ENCODE results near the gene ARG2. TPM values are rescaled to one million over a fixed set of nuclear protein-coding genes. Genes with fewer than 3 reads are reported as not detected.

Gene ARG2
- total RNA-seq, 1 experiment from 2014 or later: 17.6 TPM

DNA sequence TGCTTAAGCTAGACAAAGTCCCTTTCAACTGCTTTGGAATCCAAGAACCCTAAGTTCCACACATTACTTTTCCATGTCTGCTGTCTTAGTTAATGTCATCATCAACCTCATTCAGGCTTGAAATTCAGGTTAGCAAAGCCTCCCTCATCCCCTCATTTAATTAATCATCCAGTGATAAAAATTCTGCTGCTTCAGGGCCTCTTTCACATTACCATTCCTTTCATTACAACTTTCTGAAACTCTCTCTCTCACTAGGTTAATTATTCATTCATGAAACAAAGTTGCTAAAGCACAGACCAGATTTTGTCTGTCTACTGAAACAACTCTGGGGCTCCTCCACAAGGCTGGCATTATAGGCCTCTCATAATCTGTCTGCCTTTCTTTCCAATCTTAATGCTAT is 64.1 kb downstream of the ARG2 start:
- H3K27ac Mint-ChIP-seq (ENCODE audit: low read depth, unreplicated experiment): peak overlapping the region; percentile 4
- H3K9me3 Mint-ChIP-seq (ENCODE audit: unreplicated experiment): no peaks in the 10 kb centered on the region
- no peaks in the 10 kb centered on the region for H3K27me3 Mint-ChIP-seq (ENCODE audit: insufficient read depth, unreplicated experiment)
- H3K36me3 Mint-ChIP-seq (ENCODE audit: insufficient read depth, unreplicated experiment): peaks cover 72% of the 10 kb centered on the region
- H3K4me3 Mint-ChIP-seq (ENCODE audit: unreplicated experiment): no peak overlapping the region
- DNase-seq (ENCODE audit: unreplicated experiment): no peak
- ChIA-PET CTCF (interaction anchor here (0.5 to 1.8 kb wide), 3 partner anchors 8 to 93 kb away, joined by 3 to 4 read pairs (median 3); no protein-coding TSS in a partner anchor), POLR2A (interaction anchor here (3.7 kb wide), 1 partner anchor 10 kb away, joined by 22 read pairs; the partner anchor contains the start of gene RDH11)
- TF ChIP-seq, protein P1, sequence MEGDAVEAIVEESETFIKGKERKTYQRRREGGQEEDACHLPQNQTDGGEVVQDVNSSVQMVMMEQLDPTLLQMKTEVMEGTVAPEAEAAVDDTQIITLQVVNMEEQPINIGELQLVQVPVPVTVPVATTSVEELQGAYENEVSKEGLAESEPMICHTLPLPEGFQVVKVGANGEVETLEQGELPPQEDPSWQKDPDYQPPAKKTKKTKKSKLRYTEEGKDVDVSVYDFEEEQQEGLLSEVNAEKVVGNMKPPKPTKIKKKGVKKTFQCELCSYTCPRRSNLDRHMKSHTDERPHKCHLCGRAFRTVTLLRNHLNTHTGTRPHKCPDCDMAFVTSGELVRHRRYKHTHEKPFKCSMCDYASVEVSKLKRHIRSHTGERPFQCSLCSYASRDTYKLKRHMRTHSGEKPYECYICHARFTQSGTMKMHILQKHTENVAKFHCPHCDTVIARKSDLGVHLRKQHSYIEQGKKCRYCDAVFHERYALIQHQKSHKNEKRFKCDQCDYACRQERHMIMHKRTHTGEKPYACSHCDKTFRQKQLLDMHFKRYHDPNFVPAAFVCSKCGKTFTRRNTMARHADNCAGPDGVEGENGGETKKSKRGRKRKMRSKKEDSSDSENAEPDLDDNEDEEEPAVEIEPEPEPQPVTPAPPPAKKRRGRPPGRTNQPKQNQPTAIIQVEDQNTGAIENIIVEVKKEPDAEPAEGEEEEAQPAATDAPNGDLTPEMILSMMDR (IDR thresholded peaks at IDR 0.05; ENCODE audit: unreplicated experiment): no peak
- no TSS peak for BruUV-seq (replicated peaks)
- intact Hi-C loops (cut with micrococcal nuclease): no loop called here
- H3K4me1 Mint-ChIP-seq (ENCODE audit: insufficient read depth, unreplicated experiment): peaks cover 12% of the 10 kb centered on the region

DNA sequence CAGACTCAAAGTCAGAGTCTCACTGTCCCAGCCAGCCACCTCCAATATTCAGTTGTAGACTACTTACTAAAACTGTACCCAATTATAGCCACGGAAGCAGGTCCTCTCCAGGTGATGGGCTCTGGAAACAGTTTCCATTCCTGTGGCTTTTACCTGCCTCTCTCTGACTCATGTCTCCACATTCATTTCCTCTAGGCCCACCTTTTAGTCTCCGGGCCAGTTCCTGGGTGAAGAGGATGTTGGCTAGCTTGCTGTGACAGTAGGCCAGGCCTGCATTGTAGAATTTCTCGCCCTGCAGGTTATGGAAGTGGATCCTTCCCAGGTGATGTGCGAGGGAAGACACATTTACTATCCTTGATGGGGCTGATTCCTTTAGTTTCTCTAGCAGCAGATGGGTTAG is 70.3 kb downstream of the ARG2 start:
- no peak overlapping the region for H3K4me3 Mint-ChIP-seq (ENCODE audit: unreplicated experiment)
- intact Hi-C loops (cut with micrococcal nuclease): no loop called here

DNA sequence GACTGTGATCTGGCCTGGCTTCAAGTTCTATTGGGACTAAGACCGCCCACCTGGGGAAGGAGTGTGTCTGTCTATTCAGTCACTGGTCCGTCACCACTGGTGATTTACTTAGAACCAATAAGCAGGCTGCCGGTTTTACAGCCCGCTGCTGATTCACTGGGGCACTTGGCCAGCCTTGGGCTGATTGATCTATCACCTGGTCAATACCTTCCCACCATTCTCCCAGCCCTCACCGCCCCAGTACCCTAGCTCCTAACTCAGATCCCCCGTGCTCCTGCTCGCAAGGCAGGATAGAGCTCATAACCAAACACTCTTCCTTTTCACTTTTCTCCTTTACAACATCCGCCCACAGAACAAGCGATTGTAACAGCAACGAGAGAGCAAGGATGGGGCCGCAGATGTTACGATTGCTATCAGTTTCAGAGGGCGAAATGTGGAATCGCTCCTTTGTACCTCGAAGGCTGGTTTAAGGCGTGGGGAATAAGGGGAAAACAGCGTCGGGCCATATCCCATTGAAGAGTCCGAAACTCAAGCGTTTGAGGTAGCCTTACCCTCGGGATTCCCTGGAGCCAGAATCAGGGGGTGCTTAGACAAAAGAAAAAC is 75.2 kb downstream of the ARG2 start:
- ChIA-PET CTCF (interaction anchor here (0.6 to 5.8 kb wide), 8 partner anchors 9 to 684 kb away, joined by 3 to 51 read pairs (median 3); no protein-coding TSS in a partner anchor), POLR2A (interaction anchor here (0.6 to 6.7 kb wide), 15 partner anchors 8 to 336 kb away, joined by 3 to 85 read pairs (median 5); partner anchors contain the start of genes ARG2, ATP6V1D, PIGH and VTI1B)
- H3K27me3 Mint-ChIP-seq (ENCODE audit: insufficient read depth, unreplicated experiment): no peaks in the 10 kb centered on the region
- H3K4me1 Mint-ChIP-seq (ENCODE audit: insufficient read depth, unreplicated experiment): peaks cover 7% of the 10 kb centered on the region
- H3K9me3 Mint-ChIP-seq (ENCODE audit: unreplicated experiment): no peaks in the 10 kb centered on the region
- DNase-seq (ENCODE audit: unreplicated experiment): peak; percentile 96
- TSS peak; percentile 99 for BruUV-seq (replicated peaks)
- peaks cover 26% of the 10 kb centered on the region for H3K36me3 Mint-ChIP-seq (ENCODE audit: insufficient read depth, unreplicated experiment)
- intact Hi-C loops (cut with micrococcal nuclease): loop anchor here (1.0 to 2.0 kb wide), 2 partner anchors 76 to 94 kb away; partner anchors contain the start of genes ARG2 and PIGH
- peak overlapping the region; percentile 81 for H3K4me3 Mint-ChIP-seq (ENCODE audit: unreplicated experiment)
- peak overlapping the region; percentile 46 for H3K27ac Mint-ChIP-seq (ENCODE audit: low read depth, unreplicated experiment)
- TF ChIP-seq, protein P1 (IDR thresholded peaks at IDR 0.05; ENCODE audit: unreplicated experiment): no peak

More for the DNA sequence above, 70.3 kb downstream of the ARG2 start:
- no peaks in the 10 kb centered on the region for H3K27me3 Mint-ChIP-seq (ENCODE audit: insufficient read depth, unreplicated experiment)
- no peak for DNase-seq (ENCODE audit: unreplicated experiment)
- BruUV-seq (replicated peaks): no TSS peak
- TF ChIP-seq, protein P1 (IDR thresholded peaks at IDR 0.05; ENCODE audit: unreplicated experiment): no peak
- H3K36me3 Mint-ChIP-seq (ENCODE audit: insufficient read depth, unreplicated experiment): peaks cover 72% of the 10 kb centered on the region
- H3K27ac Mint-ChIP-seq (ENCODE audit: low read depth, unreplicated experiment): no peak overlapping the region
- H3K4me1 Mint-ChIP-seq (ENCODE audit: insufficient read depth, unreplicated experiment): peaks cover 7% of the 10 kb centered on the region
- no peaks in the 10 kb centered on the region for H3K9me3 Mint-ChIP-seq (ENCODE audit: unreplicated experiment)
- CTCF ChIA-PET: interaction anchor here (0.7 kb wide), 1 partner anchor 71 kb away, joined by 3 read pairs; no protein-coding TSS in a partner anchor
- POLR2A ChIA-PET: interaction anchor here (6.7 kb wide), 1 partner anchor 15 kb away, joined by 85 read pairs; the partner anchor contains the start of gene VTI1B

DNA sequence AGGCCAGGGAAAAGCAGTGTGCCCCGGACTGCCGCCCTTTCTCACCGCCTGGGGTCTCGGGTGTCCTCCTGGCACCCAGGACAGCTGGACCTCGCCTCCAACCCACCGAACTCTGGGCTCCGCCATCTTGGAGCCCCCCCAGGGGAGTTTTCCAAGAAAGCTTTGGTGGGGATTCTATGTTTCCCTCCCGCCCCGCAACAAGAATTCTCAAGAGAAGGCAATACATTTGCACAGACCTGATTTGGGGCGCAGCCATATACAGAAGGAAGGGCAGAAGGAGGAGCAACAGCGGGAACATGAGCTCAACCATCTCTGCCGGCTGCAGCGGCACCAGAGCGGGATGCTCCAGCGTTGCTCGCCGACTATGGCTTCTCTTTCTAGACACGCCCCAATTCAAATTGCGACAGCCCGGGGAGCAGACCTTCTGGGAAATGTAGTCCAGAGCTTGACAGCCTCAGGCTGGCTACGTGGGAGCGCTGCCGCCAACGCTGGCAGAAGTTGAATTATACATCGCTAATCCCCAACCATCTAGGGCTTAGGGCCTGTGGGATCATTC is 75.8 kb downstream of the ARG2 start, which contains the start of gene RDH11:
TSS of gene RDH11 (minus strand) at position 371 of the 556 bp plus-strand sequence. CDS start at position 310, 61 bp downstream.
- intact Hi-C loops (cut with micrococcal nuclease): loop anchor here (1.0 to 2.0 kb wide), 2 partner anchors 76 to 95 kb away; partner anchors contain the start of genes ARG2 and PIGH
- BruUV-seq (replicated peaks): no TSS peak

More for the DNA sequence above, 75.8 kb downstream of the ARG2 start, which contains the start of gene RDH11:
- peak; percentile 95 for DNase-seq (ENCODE audit: unreplicated experiment)
- peak within 1 kb of the TSS; percentile 46 for H3K27ac Mint-ChIP-seq (ENCODE audit: low read depth, unreplicated experiment)
- peaks cover 20% of the 10 kb centered on the region for H3K36me3 Mint-ChIP-seq (ENCODE audit: insufficient read depth, unreplicated experiment)
- no peaks in the 10 kb centered on the region for H3K27me3 Mint-ChIP-seq (ENCODE audit: insufficient read depth, unreplicated experiment)
- H3K9me3 Mint-ChIP-seq (ENCODE audit: unreplicated experiment): no peaks in the 10 kb centered on the region
- CTCF ChIA-PET: interaction anchor here (0.7 to 5.8 kb wide), 4 partner anchors 9 to 141 kb away, joined by 3 to 51 read pairs (median 8); no protein-coding TSS in a partner anchor
- POLR2A ChIA-PET: interaction anchor here (0.5 to 6.7 kb wide), 20 partner anchors 9 to 336 kb away, joined by 3 to 85 read pairs (median 4); partner anchors contain the start of genes ARG2, ATP6V1D, PIGH and VTI1B
- TF ChIP-seq, protein P1 (IDR thresholded peaks at IDR 0.05; ENCODE audit: unreplicated experiment): no peak
- H3K4me3 Mint-ChIP-seq (ENCODE audit: unreplicated experiment): peak within 1 kb of the TSS; percentile 81
- peaks cover 7% of the 10 kb centered on the region for H3K4me1 Mint-ChIP-seq (ENCODE audit: insufficient read depth, unreplicated experiment)

Data from MCF 10A (cell line).